HFF-Myc (cell line): Measurements from ENCODE around the gene ZMAT5.

Experiments used
- DNase-seq: peaks from one replicate; pipeline ENCODE4 v3.0.0-alpha.2; 2011; ENCODE audit warnings: low read depth; ENCODE audit errors: extremely low read depth
- H3K4me3 ChIP-seq: replicated peaks from 2 replicates; pipeline ENCODE4 v1.5.1; 2011; ENCODE audit warnings: low read depth, mild to moderate bottlenecking, control low read depth, low read length
- TF ChIP-seq, protein P1 (sequence below): IDR thresholded peaks from 2 replicates; pipeline ENCODE4 v1.5.1; 2012; ENCODE audit warnings: mild to moderate bottlenecking, low read depth, low read length, control low read depth; ENCODE audit errors: missing control alignments

Gene ZMAT5

DNA sequence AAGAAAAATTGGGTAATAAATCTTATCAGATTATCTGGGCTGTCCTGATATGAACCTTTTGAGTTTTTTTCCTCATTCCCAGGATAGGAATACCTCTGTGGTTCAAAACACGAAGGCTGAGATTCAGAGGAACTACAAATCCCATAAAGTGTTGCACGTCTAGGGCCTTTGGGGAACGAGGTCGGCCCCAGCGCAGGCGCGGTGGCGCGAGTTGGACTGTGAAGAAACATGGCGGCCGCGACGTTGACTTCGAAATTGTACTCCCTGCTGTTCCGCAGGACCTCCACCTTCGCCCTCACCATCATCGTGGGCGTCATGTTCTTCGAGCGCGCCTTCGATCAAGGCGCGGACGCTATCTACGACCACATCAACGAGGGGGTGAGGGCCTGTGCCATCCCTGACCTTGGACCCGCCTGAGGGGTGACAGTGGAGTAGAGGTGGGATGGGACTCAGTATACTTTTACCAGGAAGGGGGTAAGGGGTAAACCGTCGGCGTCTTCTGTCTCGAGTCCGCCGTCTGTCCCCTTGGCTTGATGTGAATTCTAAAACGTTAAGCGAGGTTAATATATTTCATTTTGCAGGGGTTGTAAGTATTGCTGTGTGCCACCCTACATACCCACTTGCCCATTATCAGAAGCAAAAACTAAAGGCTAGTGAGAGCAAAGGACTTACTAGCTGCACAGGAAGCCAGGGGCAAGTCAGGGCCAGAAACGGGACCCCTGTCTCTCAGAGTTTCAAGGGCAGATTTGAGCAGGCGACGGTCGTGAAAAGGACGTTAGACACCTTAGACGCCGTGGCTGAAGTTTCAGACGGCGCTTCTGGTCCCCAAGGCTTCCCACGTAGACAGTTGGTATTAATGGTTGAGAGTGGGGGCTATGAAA, 604 bp upstream of the ZMAT5 start, which contains the start of gene UQCR10:
Gene UQCR10 (plus strand): TSS at position 199 of the 881 bp plus-strand sequence. CDS start 30 bp downstream, at position 229.
- peak; percentile 80 for DNase-seq
- TF ChIP-seq, protein P1, sequence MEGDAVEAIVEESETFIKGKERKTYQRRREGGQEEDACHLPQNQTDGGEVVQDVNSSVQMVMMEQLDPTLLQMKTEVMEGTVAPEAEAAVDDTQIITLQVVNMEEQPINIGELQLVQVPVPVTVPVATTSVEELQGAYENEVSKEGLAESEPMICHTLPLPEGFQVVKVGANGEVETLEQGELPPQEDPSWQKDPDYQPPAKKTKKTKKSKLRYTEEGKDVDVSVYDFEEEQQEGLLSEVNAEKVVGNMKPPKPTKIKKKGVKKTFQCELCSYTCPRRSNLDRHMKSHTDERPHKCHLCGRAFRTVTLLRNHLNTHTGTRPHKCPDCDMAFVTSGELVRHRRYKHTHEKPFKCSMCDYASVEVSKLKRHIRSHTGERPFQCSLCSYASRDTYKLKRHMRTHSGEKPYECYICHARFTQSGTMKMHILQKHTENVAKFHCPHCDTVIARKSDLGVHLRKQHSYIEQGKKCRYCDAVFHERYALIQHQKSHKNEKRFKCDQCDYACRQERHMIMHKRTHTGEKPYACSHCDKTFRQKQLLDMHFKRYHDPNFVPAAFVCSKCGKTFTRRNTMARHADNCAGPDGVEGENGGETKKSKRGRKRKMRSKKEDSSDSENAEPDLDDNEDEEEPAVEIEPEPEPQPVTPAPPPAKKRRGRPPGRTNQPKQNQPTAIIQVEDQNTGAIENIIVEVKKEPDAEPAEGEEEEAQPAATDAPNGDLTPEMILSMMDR: no peak
- H3K4me3 ChIP-seq: peak within 1 kb of the TSS; percentile 87

DNA sequence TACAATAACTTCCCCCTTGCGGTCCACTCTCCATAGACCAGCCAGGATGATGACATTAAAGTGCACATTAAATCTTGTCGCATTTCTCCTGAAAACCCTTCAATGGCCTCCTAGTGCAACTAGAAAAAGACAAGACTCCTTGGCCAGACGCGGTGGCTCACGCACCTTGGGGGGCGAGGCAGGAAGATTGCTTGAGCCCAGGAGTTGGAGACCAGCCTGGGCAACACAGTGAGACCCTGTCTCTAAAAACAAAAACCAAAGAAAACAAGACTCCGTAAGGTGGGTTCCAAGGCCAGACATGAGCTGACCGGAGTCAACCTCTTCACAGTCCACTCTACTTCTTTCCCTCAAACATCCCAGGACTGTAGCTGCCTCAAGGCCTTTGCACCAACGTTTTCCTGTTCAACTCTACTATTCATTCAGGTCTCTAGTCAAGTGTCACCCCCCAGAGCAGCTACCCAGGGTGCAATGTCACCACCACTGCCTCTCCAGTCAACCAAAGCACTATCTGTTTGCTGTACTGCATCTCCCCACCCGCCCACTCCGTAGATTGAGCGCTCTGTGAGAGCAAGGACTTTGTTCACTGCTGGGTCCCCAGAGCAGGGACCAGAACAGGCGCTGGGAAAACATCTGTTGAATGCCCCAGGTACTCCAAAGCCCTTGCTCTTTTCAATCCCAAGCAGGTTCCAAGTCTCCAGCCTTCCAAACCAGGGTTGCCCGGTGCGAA, 739 bp downstream of the ZMAT5 start:
- no peak for DNase-seq
- TF ChIP-seq, protein P1: no peak
- peak overlapping the region; percentile 87 for H3K4me3 ChIP-seq

DNA sequence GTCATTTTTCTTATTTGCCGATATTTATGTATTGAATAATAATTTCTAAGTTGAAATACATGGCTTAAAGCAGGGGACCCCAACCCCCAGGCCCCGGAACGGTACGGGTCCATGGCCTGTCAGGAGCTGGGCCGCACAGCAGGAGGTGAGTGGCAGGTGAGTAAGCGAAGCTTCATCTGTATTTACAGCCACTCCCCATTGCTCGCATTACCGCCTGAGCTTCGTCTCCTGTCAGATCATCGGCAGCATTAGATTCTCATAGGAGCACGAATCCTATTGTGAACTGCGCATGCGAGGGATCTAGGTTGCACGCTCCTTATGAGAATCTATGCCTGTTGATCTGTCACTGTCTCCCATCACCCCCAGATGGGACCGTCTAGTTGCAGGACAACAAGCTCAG, 4.5 kb downstream of the ZMAT5 start:
- no peak for DNase-seq
- TF ChIP-seq, protein P1: no peak
- no peak overlapping the region for H3K4me3 ChIP-seq

DNA sequence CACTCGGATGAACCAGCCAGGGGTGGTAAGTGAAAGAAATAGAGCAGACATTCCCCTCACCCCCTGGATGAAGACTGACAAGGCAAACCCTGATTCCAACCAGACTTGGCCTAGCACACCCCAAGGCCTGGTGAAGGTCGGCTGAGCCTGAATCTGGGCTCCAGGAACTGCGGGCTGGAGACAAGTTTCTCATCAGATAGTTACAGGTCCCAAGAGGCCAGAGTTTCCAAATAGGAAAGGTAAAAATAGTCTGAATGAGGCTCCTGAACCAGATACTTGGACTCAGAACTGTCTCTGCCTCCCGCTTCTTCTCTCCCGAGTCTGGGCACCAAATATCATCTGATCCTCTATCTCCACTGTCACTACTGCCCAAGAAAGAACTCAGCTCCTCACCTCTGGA, 7.8 kb downstream of the ZMAT5 start:
- H3K4me3 ChIP-seq: no peak overlapping the region
- TF ChIP-seq, protein P1: no peak
- DNase-seq: no peak

DNA sequence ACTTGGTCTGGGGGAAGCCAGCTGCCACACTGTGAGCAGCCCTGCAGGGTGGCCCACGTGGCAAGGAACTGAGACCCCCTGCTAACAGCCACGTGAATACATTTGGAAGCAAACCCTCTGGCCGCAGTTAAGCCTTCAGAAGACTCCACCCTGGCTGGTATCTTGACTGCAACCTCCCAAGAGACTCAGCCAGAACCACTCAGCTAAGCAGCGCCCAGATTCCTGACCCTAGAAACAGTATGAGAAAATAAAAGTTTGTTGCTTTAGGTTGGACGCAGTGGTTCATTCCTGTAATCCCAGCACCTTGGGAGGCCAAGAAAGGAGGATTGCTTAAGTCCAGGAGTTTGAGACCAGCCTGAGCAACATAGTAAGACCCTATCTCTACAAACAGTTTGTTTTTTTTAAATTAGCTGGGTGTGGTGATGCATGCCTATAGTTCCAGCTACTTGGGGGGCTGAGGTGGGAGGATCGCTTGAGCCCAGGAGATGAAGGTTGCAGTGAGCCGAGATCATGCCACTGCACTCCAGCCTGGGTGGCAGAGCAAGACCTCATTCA, 8.7 kb downstream of the ZMAT5 start:
- no peak overlapping the region for H3K4me3 ChIP-seq
- no peak for DNase-seq
- TF ChIP-seq, protein P1: no peak

DNA sequence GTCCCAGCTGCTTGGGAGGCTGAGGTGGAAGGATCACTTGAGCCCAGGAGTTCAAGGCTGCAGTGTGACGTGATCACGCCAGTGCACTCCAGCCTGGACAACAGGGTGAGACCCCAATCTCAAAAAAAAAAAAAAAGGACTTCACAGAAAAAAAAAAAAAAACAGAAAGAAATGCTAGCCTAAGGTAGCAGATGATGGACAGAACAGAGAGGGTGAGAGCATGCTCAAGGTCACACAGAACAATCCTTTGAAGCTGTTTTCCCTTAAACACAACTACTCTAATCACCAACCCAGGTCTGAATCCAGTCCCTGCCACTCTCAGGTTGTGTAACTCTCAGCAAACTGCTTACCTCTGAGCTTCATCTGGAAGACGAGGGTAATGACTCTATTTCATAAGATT, 9.7 kb downstream of the ZMAT5 start:
- DNase-seq: no peak
- TF ChIP-seq, protein P1: no peak
- no peak overlapping the region for H3K4me3 ChIP-seq
